ENCODE data around the gene MT1B.
"Not testable (repeated sequence)": the region's sequence is repeated elsewhere in the genome, so short reads cannot be mapped to it uniquely, and the experiment has no call there.

MT1B gene

DNA sequence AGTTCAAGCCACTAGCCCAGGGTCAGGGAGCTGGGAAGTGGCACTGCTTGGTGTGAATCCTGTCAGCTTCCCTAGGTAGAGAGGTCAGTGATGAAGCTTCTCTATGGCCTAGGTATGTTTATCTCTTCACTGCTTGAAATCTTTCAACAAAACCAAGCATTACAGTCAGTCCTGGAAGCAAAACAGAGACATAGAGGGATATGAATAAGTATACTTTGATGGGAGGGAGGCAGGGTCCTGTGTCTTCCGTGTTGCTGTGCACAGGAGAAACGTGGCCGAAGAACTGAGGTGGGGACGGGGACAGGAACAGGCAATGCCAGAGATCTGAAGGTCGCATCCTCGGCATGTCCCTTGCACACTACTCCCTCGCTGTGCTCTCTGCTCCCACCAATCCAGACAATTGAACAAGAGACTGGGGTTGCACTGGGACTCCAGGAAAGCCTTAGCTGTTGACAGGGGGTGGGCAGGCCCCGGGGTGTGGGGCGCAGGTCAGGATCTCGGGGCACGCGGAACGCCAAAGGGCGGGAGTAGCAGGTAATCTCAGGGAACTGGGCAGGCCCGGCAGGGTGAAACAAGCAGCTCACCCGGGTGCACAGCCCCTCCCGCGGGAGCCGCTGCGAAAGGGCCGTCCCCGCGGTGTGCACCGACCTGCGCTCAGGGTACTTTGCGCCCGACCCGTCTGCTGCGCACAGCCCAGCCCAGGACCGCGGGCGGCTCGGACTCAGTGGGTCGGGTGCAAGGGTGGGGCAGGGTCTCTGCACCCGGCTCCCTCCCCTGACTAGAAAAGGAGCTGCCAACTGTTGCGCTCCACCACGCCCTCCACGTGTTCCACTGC, 17.5 kb downstream of the MT1B start, which contains the start of gene MT1H:
TSS of gene MT1H (plus strand) at position 810 of the 835 bp plus-strand sequence. CDS start 71 bp downstream, outside the sequence.
- no peak for DNase-seq

DNA sequence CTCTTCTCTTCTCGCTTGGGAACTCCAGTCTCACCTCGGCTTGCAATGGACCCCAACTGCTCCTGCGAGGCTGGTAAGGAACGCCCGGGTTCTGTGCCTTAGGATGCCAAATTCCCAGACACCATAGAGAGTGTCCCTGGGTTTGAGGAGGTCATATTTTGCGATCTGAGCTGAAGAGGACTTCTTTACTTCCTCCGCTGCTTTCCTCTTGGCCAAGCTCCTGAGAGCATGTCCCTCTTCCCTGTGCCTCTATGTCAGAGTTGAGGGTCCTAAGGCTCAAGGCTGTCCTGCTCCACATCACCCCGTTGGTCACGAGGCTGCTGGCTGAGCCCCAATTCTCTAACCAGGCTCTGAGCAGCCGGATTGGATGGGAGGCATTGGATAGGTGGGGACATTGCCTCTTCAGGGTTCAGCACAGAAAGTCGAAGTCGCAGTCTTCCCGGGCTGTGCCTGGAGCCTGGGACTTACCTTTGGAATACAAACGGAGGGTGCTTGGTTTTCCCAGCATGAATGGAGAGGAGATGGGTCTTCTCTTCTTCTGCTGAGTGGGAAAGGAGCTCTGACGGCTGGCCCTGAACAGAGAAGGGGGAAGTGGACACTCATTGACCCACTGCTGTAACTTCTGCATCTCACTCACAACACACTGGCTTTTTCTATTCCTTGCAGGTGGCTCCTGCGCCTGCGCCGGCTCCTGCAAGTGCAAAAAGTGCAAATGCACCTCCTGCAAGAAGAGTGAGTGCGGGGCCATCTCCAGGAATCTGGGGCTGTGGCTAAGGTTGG, 18.3 kb downstream of the MT1B start:
- DNase-seq, result no peak

DNA sequence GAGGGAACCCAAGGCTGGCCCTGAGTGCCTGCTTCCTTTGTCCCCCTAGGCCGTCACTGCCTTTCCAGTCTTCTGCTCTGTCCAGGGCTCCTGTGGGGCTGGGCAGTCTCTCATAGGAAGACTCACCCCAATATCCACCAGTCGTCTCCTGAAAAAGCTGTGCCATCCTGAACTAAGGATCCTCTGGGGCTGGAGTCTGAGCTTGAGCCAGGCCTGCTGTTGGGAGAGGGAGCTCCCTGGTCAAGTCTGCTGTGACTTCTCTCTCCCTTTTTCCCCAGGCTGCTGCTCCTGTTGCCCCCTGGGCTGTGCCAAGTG, 18.9 kb downstream of the MT1B start:
- DNase-seq, result no peak

DNA sequence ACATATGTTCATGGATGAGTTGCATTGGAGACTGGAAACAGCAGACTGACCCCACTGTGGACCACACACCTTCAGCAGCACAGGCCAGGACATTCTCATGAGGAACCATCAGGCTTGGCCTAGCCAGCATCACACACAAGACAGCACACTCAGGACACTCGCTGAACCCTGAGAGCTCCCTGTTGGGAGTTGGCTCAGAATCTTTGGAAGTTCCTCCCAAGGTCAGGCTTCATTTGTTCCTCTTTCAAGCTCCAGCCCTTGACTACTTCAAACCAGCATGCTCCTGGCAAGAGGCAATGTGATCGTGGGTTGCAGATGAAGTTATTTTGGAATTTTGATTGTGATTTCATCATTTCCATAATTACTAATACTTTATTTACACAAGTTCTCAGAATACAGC, 20.0 kb downstream of the MT1B start:
- DNase-seq, result not testable (repeated sequence)

DNA sequence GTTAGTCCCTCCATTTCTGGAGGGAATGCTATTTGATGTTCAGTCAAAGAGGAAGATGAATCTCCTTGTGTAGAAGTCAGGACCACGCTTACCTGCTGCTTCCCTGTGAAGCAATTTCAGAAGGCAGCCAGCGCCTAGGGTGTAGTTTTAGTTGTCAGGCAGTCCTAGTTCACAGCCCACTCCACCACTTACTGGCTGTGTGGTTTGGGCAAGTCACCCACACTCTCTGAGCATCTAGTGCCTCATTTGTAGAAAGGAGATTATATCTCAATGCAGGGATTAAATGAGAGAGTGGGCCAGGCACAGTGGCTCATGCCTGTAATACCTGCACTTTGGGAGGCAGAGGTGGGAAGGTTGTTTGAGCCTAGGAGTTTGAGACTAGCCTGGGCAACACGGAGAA, 20.5 kb downstream of the MT1B start:
- not testable (repeated sequence) for DNase-seq

DNA sequence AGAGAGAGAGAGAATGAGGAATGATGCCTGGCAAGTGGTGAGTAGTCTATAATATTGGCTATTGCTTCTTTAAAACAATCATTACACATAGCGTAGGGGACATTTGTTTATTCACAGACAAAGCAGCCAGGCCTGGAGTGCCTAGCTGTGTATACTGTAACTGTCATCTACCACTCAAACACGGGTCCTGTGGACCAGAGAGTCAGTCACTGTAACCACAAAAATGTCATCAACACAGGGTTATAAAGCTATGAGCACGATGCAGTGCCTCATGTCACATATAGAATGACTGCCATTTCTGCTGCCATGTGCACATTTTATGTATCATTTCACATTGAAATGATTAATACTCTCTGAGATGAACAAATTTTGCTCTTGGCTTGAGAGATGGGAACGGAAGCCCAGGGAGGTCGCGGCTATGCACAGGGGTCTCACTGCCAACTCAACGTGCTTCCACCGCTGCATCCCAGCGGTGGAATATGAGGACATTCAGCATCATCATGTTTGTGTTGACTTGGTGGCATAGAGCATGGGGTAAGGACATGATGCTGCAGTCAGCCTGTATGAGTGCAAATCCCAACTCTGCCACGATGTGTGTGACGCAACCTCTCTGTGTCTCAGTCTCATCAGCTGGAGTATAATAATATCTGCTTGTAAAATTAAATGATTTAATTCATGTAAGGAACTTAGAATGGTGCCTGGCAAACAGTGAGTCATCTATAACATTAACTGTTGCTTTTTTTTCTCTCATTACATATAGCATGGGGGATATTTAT, 21.3 kb downstream of the MT1B start:
- DNase-seq, result no peak

DNA sequence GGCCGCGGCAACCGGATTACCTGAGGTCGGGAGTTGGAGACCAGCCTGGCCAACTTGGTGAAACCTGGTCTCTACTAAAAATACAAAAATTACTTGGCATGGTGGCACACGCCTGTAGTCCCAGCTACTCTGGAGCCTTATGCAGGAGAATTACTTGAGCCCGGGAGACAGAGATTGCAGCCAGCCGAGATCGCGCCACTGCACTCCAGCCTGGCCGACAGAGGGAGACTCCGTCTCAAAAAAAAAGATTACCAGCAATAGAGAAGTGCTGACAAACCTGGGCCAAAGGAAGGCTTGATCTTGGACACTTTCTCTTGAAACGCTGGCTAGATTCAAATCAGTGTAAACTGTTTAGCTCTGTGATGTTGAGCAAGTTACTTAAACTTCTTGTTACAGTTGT, 22.2 kb downstream of the MT1B start:
- DNase-seq, result peak; percentile 31

DNA sequence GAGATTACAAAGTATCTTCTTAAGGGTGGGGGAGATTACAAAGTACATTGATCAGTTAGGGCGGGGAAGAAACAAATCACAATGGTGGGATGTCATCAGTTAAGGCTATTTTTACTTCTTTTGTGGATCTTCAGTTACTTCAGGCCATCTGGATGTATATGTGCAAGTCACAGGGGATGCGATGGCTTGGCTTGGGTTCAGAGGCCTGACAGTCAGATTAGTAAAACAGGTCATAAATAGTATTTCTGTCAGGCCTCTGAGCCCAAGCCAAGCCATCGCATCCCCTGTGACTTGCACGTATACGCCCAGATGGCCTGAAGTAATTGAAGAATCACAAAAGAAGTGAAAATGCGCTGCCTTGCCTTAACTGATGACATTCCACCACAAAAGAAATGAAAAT, 22.9 kb downstream of the MT1B start:
- DNase-seq, result not testable (repeated sequence)

DNA sequence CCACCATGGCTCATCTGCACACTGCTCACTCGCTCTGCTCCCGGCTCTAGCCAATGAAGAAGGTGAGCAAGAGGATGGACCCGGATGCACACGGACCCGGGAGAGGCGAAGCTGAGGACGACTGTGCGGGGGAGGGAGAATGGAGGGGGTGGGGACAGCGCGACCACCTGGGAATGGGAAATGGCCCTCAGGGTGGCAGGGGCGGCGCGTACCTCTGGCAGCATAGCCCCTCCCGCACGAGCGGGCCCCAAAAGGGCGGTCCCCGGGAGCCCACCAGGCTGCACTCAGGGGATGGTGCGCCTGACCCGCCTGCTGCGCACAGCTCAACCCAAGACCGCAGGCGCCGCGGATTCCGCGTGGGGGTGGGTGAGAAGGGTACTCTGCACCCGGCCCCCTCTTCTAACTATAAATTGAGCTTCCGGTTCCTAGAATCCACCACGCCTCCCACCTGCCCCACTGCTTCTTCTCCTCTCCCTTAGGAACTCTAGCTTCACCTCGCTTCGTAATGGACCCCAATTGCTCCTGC, 24.1 kb downstream of the MT1B start:
- DNase-seq, result peak; percentile 38

DNA sequence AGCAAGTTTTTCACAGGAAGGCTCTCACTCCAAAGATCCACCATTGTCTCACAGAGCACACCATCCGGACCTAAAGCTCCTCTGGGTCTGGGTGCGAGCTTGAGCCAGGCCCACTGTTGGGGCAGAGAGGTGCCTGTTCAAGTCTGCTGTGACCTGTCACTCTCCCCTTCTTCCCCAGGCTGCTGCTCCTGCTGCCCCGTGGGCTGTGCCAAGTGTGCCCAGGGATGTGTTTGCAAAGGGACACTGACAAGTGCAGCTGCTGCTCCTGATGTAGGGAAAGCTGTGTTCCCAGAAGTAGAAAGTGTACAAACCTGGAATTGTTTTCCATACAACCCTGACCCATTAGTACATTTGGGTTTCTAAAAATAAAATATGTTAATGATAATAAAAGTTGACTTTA, 25.8 kb downstream of the MT1B start:
- DNase-seq, result no peak

DNA sequence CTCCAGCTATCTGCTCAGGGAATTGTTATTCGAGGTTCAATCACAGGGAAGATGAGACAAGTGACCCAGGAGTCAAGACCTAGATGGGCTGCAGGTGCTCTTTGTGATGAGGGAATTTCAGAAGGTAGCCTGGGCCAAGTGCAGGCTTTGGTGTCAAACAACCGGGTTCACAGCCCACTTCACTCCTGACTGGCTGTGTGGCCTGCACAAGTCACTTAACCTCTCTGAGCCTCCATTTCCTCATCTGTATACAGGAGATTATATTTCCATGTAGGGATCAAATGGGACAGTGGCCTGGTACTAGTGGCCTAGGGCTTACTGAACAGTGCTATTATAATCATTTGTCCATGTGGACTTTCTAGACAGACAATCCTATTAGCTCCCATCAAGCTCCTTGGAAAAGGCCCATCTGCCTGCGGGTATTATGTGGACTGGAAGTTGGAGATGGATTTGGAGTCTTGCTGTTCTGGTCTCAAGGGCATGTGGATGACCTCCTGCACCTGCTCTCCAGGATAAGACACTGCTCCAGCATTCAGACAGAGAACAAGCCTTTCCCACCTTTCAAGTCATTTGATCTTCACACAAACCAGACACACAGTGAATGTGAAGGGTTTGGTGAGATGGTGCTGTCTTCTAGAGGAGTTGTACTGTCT, 27.5 kb downstream of the MT1B start:
- no peak for DNase-seq

DNA sequence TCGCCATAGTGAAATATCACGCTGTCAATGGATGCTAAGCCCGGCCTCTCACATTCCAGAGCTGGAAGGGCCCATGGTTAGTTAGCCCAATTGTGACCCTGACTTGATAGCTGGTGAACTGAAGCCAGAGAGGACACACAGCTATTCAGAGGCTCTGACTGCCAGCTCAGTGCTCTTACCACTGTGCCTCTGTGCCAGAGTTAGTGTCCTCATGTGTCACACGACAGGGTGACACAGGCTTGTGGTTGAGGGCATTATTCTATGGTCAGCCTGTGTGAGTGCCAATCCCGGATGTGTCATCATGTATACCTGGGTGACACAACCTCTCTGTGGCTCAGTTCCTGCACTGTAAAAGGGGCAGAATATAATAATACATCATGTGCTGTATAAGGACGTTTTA, 28.1 kb downstream of the MT1B start:
- DNase-seq, result no peak

DNA sequence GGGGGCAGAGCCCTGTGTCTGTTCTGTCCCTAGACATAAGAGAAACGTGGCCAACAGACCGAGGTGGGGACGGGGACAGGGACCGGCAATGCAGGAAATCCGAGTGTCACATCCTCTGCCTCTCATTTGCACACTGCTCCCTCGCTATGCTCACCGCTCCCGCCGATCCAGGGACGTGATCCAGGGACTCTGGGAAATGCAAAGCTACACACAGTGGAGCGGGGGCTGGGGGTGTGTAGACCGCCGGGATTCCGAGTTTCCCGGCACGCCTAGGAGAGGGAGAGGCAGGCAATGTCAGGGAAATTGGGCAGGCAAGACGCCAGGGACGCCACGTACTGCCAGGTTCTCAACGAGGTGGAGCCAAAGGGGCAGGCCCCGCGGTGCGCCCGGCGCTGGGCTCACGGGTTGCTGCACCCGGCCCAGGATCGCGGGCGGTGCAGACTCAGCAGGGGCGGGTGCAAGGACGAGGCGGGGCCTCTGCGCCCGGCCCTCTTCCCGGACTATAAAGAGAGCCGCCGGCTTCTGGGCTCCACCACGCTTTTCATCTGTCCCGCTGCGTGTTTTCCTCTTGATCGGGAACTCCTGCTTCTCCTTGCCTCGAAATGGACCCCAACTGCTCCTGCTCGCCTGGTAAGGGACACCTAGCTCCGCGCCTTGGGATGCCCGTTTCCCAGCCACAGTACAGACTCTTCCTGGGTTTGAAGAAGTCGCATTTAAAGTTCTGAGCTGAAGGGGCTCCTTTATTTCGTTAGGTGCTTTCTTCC, 30.4 kb downstream of the MT1B start, which contains the start of gene MT1X:
TSS of gene MT1X (plus strand) at position 532 of the 764 bp plus-strand sequence. CDS start at position 603, 71 bp downstream.
- DNase-seq, result peak; percentile 89

DNA sequence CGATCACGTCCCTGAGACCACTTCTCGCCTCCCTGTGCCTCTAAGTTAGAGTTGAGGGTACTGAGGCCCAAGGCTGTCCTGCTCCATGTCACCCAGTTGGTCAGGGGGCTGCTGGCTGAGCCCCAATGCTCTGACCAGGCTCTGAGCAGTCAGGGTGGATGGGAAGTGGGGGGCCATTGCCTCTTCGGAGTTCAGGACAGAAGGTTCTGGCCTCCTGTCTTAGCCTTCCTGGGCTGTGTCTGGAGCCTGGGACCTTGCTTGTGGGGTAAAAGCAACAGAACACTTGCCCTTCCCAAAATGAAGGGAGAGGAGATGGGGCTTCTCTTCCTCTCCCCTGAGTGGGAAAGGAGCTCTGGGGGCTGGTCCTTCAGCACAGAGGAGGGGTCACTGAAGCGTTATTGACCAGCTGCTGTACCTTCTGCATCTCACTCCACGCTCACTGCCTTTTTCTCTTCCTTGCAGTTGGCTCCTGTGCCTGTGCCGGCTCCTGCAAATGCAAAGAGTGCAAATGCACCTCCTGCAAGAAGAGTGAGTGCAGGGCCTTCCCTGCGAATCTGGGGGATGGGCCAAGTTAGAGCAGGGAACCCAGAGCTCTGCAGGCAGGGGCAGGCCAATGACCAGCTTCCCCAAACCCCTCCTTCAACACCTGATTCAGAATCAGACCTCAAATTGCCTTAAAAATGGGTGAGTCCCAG, 31.2 kb downstream of the MT1B start:
- DNase-seq, result peak; percentile 7

DNA sequence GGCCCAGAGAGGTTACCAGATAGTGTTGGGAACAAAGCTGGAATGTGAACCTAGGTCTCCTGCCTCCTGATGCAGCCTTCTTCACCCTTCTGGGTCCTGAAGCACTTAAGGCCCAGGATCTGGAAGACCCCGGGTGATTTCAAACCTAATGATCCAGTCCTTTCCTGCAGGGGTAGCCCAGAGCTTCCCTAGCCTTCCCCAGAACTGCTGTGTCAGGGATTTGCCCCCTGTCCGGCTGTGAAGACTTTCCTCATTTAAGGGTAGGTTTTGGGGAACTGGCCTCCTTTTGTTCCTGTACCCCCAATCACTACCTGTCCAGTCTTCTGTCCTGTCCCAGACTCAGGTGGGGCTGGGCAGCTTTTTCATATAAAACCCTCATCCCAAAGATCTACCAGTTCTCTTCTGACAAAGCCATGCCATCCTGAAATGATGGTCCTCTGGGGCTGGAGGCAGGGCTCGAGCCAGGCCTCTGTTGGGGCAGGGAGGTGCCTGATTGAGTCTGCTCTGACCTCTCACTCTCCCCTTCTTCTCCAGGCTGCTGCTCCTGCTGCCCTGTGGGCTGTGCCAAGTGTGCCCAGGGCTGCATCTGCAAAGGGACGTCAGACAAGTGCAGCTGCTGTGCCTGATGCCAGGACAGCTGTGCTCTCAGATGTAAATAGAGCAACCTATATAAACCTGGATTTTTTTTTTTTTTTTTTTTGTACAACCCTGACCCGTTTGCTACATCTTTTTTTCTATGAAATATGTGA, 31.9 kb downstream of the MT1B start:
- no peak for DNase-seq

DNA sequence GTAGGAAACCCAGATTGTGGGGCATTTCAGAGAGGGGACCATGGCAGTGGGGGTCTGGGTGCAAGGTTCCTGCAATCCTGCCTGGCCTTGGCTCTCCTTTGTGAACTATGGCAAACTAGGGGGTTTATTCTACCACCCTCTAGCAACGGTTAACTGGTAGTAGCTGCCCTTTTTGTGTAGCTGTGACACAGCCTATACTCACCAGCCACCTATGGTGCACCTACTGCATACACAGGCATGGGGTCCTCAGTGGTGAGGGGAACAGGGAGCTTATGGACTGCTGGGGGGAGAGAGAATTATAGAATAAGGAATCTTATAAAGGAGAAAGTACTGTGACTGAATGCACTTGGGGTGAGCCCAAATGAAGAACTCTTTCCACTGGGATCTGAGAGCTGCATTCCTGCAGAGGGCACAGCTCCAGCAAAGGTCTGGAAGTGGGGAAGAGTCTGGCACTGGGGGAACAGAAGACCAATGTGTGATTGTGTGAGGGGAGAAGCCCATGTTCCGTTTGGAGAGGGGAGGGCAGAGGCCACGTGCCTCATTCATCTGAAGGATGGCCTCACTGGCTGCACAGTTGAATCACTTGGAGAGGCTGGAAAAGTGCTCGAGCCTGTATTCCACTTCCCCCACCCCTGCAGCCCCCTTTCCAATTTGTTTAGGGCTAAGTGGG, 32.7 kb downstream of the MT1B start:
- DNase-seq, result no peak

DNA sequence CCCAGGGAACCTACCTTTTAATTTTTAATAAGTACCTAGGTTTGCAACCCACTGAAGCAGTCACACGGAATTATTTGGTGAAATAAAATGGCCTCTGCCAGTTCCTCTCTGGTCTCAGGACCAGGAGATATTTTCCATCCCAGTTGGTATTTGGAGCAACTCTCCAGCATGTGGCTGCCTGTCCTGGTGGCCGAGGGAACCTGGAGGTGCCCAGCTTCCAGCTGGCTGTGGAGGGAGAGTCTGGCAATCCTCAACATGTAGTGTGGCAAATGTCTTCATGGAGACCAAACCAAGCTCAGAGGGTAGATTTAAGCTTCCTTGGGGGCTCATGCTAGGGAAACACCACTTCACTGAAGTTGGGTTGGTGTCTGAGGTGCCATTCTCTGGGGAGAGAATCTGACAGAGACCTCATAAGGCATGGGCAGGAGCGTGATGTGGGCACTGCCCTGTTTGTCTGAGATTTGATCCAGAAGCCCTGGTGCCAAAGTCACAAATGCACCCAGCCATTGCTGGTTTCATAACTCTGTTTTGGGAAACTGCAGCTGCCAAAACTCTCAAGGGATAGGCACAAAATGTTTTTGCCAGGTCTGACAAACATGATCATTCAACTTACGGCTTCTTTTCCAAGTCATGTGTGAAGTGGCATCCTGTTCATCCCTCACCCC, 33.4 kb downstream of the MT1B start:
- DNase-seq, result no peak

DNA sequence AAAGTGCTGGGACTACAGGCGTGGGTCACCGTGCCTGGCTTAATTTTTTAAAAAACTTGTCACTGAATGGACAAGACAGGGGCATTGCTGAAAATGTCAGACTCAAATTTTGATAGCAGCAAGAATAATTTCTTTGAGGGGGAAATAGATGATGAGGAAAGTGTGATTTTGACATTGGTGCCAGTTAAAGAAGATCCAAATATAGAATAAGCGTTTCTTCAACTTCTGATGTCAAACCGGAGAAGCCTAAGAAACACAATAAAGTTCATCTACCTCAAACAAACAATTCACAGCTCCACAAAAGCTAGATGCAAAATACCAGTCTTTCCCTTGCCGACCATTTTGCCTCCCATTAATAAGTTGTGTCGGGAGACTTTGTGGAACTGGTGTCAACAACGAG, 35.1 kb downstream of the MT1B start:
- DNase-seq, result no peak

DNA sequence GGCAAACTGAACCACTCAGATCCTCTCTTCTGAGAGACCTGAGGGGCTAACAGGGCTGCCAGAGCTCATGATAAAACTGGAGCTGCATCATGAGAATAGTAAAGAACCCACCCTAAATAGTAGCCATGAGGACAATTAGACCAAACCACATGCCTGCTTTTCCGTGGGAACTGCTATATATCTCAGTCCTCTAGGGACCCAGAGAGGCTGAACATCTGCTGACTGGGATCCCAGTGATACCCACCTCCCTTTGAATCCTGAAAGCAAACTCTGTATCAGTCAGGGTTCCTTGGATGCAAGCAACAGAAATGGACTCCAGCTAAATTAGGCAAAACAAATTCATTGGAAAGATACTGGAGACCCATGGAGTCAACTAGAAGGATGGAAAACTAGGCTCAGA, 37.1 kb downstream of the MT1B start:
- DNase-seq, result no peak

Measured in CD4-positive, alpha-beta T cell treated with Interleukin-17A for 1 hour (primary cell).